ENCODE results near the gene LRRC75A. TPM values are rescaled to one million over a fixed set of nuclear protein-coding genes. Genes with fewer than 3 reads are reported as not detected.

LRRC75A gene
- total and polyA plus RNA-seq, 2 of the 13 experiments (the other 11 are each of a cell fraction or from before 2014, with no cell fraction given), result 0.03 TPM; not detected in 1

- TF ChIP-seq ZNF773 (CRISPR knock-in tag; IDR thresholded peaks at IDR 0.05; ENCODE audit: borderline replicate concordance), result no peak
- no peak for TF ChIP-seq ZSCAN12 (CRISPR knock-in tag; IDR thresholded peaks at IDR 0.05)
- TF ChIP-seq ZFP1 (CRISPR knock-in tag; IDR thresholded peaks at IDR 0.05), result no peak
- TF ChIP-seq ZNF580 (CRISPR knock-in tag; IDR thresholded peaks at IDR 0.05; ENCODE audit: borderline replicate concordance, low read depth), result peak; percentile 55; the same call in 1 of the 2 replicates
- TF ChIP-seq SP1 (IDR thresholded peaks at IDR 0.05), result no peak
- TF ChIP-seq SP1 (CRISPR knock-in tag; IDR thresholded peaks at IDR 0.05), result 0 out of 2 replicates have a peak, but pooled peaks have one; percentile 32
- TF ChIP-seq CEBPZ (IDR thresholded peaks at IDR 0.05; ENCODE audit: low read length), result no peak
- TF ChIP-seq IRF9 (CRISPR knock-in tag; IDR thresholded peaks at IDR 0.05; ENCODE audit: borderline replicate concordance), result no peak
- TF ChIP-seq ZBTB25 (CRISPR knock-in tag; IDR thresholded peaks at IDR 0.05), result no peak
- peak; percentile 68 for TF ChIP-seq ZNF280D (CRISPR knock-in tag; IDR thresholded peaks at IDR 0.05)
- TF ChIP-seq GZF1 (CRISPR knock-in tag; IDR thresholded peaks at IDR 0.05), result no peak
- TF ChIP-seq ZNF44 (CRISPR knock-in tag; IDR thresholded peaks at IDR 0.05), result no peak
- no peak for TF ChIP-seq ZNF672 (CRISPR knock-in tag; IDR thresholded peaks at IDR 0.05)
- TF ChIP-seq DDIT3 (CRISPR knock-in tag; IDR thresholded peaks at IDR 0.05), result no peak
- 0 out of 2 replicates have a peak, but pooled peaks have one; percentile 28 for TF ChIP-seq ZBTB20 (CRISPR knock-in tag; IDR thresholded peaks at IDR 0.05; ENCODE audit: borderline replicate concordance, low read depth)
- no peak for TF ChIP-seq MYPOP (CRISPR knock-in tag; IDR thresholded peaks at IDR 0.05)
- TF ChIP-seq NFKB2 (CRISPR knock-in tag; IDR thresholded peaks at IDR 0.05; ENCODE audit: borderline replicate concordance), result peak; percentile 60; the same call in 1 of the 2 replicates
- peak; percentile 9; the same call in 1 of the 2 replicates for TF ChIP-seq HNF4A (CRISPR knock-in tag; IDR thresholded peaks at IDR 0.05)
- no peak for TF ChIP-seq ZBTB7B (CRISPR knock-in tag; IDR thresholded peaks at IDR 0.05)
Measured at GRCh38 chr17:16428098-16428882, 63.7 kb downstream of the LRRC75A start (continued).
